CD4-positive, alpha-beta T cell treated with Interleukin-17A for 1 hour (primary cell): ENCODE measurements around the gene KLF9.
"Not testable (repeated sequence)": the region's sequence is repeated elsewhere in the genome, so short reads cannot be mapped to it uniquely, and the experiment has no call there.

Source experiments
- DNase-seq: peaks from one replicate; pipeline ENCODE4 v3.0.0-alpha.2; 2020

The KLF9 gene

DNA sequence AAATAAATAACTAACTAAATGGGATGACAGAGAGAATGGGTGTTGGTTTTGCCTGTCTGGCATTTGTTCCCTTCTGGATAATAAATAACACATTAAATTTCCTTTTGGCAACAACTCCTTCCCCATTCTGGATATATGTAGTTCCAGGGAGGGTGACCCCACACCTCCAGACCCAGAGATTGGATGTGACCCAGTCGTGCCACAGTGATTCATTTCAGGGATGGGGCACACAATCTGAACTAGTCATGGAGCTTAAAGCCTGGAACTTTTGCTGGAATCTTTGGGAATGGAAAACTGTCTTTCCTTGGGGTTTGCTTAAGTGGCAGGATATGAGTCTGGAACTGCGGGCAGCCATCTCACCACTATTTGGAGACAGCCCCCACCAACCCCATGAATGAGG is 11.3 kb downstream of the KLF9 start:
- no peak for DNase-seq

DNA sequence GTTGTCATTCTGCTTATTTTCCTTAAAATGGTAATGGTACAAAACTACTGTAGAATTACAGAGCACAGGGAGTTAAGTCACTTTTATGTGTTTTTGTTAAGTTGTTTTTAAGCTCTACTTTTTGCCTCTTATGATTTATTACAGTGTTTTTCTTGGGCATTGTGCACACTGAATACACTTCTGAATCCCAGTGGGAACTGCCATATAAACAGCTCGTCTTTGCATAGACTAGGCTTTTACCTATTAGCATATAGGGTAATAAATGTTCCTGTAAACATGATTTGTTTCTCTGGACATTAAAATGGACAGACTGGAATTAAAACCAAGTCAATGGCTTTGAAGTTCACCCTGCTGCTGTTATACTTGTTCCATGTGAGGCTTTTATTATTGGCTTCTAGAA is 12.2 kb downstream of the KLF9 start:
- no peak for DNase-seq

DNA sequence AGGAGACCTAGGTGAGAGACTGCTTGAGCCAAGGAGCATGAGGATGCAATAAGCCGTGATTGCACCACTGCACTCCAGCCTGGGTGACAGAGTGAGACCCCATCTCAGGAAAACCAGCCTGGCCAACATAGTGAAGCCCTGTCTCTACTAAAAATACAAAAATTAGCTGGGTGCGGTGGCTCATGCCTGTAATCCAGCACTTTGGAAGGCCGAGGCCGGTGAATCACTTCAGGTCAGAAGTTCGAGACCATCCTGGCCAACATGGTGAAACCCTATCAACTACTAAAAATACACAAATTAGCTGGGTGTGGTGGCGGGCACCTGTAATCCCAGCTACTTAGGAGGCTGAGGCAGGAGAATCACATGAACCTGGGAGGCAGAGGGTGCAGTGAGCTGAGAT is 13.2 kb downstream of the KLF9 start:
- not testable (repeated sequence) for DNase-seq

DNA sequence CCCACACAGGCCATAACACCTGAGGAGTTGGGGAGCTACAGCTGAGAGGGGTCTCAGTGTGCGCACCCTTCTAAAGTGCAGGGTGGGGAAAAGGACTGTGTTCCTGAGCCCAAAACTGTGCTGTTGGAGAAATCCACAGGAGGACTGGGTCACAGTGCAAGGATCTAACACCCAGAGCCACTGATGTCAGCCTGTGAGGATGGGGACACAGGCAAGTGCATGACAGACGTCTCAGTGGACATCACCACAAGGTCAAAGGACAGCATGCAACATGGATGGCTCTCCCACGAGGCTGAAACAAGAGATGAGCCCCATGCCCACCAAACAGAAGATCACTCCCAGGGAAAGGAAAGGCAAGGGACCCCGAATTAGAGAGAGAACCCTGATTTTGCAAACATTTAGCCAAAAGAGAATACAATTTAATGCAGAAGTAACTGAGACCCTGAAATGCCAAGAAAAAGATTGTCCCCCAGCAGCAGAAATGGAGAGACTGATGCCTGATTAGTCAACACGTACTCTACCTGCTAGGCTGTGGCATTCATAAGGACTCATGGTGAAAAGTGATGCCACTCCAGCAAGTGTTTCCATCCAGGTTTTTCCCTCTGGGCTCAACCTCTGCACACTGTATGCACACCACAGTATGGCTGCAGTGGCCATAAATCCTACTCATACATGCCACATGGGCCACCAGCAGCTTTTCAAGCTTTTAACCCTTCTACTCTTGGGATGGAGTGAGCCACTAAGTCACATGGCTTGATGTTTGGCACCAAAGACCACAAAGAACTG is 14.2 kb downstream of the KLF9 start:
- DNase-seq: no peak

DNA sequence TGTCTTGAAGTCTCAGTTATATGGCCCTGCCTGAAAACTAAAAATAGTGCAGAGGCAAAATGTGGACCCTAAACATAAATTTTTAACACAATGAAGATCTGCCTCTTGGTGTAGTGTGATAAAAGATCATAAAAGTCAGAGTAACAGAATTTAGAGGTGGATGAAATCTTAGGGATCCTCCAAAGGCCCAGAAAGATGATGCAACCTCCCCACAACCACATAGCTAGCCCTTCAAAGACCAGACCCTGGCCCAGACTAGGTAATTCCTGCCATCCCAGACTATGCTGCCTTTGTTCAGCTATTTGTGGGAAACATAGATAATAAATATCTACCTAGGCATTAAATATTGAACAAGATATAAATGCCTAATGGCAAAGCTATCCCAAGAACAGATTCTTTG is 15.3 kb downstream of the KLF9 start:
- DNase-seq: no peak

DNA sequence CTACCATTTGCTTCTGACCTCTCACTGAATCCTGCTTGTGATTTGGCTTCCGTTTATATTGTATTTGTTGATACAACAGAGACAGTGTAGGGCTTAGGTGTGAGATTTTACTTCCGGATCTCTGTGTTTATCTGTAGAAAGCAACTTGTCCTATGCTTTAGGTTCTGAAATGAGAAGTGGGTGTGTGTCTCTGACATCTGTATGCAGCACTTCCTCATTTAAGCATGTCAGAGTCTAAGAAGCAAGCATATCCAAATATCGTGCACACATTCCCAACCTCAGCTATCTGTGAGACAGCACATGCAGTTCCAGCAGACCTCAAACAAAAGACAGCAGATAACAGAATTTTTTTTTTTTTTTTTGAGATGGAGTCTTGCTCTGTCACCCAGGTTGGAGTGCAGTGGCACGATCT is 16.3 kb downstream of the KLF9 start:
- peak; percentile 67 for DNase-seq

DNA sequence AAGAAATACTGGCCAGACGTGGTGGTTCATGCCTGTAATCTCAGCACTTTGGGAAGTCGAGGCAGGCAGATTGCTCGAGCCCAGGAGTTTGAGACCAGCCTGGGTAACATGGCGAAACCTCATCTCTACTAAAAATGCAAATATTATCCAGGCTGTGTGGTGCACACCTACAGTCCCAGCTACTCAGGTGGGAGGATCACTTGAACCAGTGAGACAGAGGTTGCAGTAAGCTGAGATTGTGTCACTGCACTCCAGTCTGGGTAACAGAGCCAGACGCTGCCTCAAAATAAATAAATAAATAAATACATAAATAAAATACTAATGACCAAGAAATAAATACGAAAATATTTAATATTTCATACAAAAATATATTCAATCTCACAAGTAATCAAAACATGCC is 18.8 kb downstream of the KLF9 start:
- no peak for DNase-seq

DNA sequence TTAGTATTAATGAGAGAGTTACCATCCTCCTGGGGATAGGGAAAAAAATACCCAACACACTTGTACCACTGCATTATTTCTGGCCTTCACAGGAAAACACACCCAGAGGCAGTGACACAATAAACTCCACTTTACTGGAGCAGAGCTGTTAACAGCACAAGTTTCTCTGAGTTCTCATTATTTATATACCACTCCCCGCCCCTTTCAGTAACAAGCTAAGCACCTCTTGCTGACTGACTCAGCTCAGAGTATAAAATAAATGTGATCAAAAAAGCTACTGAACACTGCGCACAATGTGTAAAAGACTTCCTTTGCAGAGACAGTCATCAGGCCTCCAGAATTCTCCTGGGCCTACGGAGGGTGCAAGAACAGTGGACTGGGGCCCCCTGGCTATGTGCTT is 21.6 kb downstream of the KLF9 start:
- DNase-seq: no peak

DNA sequence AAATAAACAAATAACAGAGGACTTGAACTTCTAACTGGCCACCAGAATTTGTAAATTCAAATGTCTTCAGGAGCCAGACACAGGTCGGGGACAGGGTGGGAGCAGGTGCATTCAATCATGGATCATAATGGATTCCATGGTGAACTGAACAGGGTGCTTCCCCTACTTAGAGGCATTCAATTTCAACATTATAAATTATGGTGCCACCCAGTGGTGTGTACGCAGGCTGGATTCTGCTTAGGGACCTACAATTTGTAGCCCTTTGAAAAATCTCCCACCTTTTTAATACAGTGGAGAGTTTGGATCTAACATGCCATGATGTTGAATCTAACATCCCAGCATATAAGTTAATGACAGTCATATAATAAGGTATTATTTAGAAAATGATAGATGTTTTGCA is 22.3 kb downstream of the KLF9 start:
- peak; percentile 20 for DNase-seq

DNA sequence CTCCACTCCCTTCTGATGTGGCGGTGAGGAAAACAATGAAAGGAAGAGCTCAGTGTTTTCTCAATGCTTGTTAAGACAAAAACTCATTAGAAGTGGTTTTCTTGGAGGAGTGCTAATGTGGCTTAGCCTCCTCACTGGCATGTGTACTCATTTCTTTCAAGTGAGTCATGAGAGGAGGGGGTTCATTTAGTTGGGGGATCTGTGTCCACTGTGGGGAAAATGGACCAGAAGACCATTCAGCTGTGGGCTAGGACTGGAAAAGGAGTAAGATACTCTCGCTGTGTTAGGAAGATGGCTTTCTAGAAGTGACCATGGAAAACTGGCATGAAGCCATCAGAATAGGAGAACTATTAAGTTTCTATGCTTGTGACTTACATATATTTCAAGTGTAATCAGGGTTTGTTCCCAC is 23.5 kb downstream of the KLF9 start:
- no peak for DNase-seq

DNA sequence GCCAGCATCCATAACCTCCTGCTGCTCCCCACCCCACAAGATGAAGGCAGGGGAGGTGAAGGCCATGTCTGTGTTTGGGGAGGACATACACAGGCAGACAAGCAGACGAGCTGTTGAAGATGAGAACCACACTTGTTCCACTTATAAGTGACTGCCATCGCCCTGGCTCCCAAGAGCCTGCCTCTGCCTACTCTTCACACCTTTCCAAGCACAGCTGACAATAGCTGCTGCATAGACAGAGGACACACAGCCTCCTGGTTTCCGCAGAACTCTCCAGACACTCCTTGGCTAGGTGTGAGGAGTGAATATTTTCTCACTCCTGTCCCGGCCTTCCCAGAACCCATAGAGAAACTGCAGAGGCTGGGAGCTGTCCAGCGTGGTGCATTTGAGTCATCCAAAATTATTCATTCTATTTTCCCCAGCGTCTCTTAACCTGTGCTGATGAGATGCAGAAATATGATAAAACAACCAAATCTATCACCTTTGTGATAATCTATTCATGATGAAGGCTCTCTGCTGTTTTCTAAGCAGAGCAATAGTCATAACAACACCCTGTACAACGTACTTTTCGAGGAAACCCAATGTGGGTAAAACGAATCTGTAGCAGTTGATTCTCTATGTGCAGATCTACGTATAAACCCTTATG is 24.7 kb downstream of the KLF9 start:
- DNase-seq: no peak

DNA sequence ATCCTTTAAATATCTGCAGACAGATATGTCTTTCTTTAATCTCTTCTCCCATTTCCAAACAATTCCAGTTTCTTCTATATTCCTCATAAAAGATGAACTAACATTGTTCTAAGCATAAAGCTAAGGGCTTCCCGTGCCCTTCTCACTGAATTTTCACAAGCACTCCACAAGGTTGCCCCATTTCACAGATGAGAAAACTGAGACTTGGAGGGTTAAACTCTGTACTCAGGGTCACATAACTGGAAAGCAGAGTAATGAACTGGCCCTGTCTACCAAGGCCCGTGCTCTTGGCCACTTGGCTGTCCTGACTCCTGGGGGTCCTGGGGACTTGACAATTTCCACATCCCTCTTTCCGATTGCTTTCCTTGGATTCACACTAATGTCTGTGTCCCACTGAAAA is 25.3 kb downstream of the KLF9 start:
- DNase-seq: no peak

DNA sequence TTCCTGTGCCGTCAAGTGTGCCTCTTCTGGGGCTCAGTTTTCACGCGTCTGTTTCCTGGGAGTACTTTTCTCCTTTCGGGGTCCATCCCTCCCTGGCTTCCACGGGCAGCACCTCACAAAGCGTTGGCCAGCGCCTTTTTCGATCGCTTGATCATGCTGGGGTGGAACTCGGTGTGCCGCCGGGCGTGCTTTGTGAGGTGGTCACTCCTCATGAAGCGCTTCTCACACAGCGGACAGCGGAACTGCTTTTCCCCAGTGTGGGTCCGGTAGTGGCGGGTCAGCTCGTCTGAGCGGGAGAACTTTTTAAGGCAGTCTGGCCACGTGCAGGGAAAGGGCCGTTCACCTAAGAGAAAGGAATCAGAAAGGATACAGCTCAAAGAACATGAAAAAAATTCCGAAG is 26.8 kb downstream of the KLF9 start:
- no peak for DNase-seq

DNA sequence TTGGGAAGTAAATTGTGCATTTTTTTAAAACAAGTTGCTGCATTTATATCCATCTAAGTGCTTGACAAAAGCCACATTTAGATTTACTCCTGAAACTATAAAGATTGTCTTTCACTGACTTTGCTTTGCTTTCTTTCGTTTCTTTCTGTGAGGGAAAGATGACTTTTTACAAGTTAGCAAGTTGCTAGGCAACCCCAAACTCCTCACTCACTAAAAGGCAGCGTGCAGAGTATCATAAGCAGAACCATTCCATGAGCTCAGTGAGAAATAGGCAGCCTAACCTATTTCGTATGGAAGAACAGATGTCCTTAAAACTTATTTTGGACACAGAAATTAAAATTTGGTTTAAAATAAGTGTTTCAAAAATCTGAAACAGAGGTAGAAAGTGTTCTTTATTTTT is 29.0 kb downstream of the KLF9 start:
- DNase-seq: no peak

DNA sequence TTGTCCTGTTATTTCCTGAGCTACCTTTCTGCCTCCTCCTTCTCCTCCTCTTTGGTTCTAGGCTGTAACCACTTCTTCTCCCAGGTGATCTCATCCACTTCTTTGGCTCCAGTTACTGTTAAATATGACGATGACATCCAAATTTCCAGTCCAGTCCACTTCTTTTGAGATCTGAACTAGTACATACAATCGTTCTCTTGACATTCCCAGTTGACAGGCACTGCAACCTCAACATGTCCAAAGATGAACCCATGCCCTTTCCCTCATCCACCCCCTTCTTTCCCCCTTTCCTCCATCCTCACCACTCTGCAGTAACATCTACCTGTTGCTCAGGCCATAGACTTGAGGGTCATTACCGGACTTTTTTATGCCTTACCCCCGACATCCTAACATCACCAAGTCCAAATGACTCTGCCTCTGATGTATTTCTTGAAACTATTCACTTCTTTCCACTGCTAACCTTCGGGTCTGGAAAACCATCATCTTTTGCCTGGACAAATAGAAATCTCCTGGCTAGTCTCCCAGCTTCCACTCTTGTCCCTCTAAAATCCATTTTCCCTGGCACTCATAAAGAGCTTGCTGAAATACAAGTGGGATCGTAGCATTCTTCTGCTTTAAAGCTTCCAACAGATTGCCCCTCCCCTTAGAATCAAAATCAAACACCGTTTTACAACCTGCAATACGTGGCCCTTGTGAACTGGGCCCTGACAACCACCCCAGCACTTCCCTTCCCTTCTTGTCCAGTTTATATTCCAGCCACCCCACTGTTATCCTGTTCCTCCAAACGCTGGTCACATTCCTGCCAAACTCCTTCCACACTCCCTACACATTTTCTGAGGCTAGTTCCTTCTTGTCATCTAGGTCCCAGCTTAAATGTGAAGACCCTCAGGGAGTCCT is 31.5 kb downstream of the KLF9 start:
- DNase-seq: no peak

DNA sequence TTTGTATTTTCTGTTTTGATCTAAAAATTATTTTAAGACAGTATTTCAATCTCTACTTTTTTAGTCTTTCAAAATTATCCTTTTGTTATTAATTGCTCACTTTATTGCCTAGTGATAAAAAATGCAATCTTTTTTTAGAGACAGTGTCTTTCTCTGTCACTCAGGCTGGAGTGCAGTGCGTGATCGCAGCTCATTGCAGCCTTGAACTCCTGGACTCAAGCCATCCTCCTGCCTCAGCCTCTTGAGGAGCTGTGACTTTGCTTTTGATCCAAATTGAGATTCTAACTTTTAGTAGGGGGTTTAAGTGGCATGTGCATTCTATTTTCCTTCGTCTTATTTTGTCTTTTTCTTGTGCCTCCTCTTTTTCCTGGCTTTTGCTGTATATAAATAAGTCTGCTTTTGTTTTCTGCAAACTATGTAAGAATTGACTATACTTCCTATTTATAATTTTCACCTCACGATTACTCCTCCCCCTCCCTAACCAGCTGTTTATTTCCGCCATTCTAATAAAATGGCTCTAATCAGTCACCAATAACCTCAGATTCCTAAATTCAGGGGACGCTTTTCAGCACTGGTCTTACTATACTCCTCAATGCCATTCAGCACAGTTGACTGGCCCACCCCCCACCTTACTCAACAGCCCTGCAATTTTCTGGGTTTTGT is 32.3 kb downstream of the KLF9 start:
- no peak for DNase-seq

DNA sequence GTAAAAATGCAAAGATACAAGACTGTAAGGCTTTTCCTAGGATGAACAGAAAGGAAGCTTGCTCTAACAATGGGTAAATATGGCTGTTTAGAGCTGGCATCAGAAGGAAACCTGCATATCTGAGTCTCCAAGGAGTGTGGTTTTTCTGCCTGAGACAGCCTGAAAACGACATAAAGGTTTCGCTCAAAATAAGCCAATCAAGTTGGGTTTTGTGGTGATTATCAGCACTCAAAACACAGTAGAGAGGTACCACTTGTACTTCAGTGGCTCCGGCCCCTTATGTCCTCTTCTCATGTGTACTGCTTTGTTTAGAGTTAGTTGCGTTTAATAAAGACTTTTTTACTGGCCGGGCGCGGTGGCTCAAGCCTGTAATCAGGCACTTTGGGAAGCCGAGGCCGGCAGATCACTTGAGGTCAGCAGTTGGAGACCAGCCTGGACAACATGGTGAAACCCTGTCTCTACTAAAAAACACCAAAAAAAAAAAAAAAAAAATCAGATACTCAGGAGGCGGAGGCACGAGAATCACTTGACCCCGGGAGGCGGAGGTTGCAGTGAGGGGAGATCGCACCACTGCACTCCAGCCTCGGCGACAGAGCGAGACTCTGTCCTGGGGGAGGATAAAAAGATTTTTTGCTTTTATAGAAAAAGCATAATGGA is 39.4 kb downstream of the KLF9 start:
- DNase-seq: no peak

DNA sequence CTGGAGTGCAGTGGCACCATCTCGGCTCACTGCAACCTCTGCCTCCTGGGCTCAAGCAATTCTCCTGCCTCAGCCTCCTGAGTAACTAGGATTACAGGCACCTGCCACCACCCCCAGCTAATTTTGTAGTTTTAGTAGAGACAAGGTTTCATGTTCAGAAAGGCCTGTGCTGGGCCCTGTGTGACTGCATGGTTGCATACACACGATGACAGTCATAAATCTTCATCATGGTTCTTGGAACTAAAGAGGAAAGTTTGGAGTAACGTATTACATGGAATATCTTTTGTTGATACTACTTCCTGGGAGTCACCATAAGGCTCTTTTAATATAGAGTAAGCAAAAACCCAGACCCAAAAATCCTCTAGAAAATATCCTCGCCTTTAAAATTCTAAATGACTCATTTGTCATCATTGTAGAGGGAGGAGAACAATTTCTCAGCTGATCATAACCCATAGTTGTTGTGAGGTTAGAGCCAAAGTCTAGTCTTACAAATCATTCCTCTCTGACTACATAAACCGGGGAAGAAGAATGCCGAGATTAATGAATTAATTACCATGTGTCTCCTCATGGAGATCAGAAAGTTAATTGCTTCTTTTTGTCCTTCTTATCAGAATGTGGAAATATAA is 47.0 kb downstream of the KLF9 start:
- DNase-seq: no peak

DNA sequence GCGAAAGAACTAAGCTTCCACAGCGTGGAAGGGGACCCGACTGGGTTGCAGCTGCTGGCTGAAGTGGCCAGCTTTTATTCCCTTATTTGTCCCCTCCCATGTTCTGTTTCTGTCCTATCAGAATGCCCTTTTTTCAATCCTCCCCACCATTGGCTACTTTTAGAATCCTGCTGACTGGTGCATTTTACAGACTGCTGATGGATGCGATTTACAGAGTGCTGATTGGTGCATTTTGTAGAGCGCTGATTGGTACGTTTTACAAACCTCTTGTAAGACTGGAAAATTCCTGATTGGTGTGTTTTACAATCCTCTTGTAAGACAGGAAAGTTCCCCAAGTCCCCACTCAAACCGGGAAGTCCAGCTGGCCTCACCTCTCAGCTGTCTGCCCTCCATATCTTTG is 50.7 kb downstream of the KLF9 start:
- no peak for DNase-seq

DNA sequence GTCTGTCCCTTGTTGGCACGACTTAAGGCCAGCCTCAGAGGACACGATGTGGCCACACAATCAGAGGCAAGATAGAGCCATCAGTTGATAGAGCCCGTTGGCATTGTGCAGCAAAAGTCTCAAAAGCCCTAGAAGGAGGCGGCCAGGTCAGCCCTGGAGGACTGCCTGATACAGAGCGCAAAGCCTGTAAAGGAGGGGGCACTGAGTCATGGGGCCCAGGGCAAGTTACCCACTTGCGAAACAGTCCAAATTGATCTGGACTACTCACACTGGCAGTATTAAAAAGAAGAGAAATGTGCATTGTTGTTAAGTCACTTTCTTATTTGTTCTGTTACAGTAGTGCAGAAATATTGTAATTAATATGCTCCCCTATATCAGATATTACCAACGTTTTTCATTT is 51.5 kb downstream of the KLF9 start:
- no peak for DNase-seq

DNA sequence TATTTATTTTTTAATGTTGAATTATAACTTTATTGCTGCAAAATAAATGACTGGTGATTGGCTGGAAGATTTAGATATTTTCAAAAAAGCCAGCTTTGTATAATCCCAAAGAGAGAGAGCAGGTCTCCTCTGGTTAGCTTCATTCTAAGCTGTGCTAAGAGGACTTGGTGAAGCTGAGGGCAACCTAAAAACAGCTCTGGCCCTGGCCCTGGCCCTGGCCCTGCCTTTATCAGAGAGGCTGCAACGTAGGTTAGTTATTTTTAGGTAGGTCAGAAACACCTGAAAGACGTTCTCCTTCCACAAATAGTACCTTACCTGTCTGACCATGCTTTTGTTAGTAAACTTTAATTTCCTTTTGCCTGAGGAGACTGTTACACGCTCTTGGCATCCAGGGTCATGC is 58.7 kb downstream of the KLF9 start:
- DNase-seq: no peak

DNA sequence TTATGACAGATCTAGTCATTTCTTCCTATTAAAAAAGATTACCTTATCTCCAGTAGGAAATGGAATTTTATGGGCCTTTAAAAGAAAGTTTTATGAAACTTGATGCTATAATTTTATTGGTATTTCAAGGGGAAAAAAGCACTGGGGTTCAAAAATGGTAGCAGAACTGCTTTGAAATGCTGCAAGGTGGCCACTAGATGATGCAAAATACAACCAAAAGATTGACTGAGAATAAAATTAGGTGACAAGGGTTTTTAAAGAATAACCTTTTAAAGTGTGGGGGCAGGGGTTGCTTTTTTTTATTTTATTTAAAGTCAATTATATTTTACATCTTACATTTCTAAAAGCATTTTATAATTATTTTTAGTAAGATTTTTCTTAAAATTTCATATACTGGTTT is 61.7 kb downstream of the KLF9 start:
- DNase-seq: peak; percentile 50
